Colonic mucosa (tissue), 4 donors: Measurements from ENCODE around the gene ROBO4. TPM values are rescaled to one million over a fixed set of nuclear protein-coding genes. Genes with fewer than 3 reads are reported as not detected.
A peak's percentile ranks its signal among the peaks of the same experiment; 100 is the strongest.

Experiments used
- DNase-seq: peaks from one replicate; pipeline ENCODE4 v3.0.0-alpha.2; 2020
- H3K27ac ChIP-seq: fragments of 200-600 bp; one replicate; pipeline ENCODE4 v1.8.0; 2021
- H3K27me3 ChIP-seq: fragments of 200-600 bp; one replicate; pipeline ENCODE4 v1.8.0; 2021
- H3K36me3 ChIP-seq: fragments of 200-600 bp; one replicate; pipeline ENCODE4 v1.8.0; 2021
- H3K4me1 ChIP-seq: fragments of 200-600 bp; one replicate; pipeline ENCODE4 v1.8.0; 2021; ENCODE audit warnings: mild to moderate bottlenecking
- H3K4me3 ChIP-seq: fragments of 200-600 bp; one replicate; pipeline ENCODE4 v1.8.0; 2021
- H3K9ac ChIP-seq, 2 donors: one replicate each; pipeline ENCODE4 v1.7.0; 2013; ENCODE audit warnings: control low read depth in 2 of 2, low read depth in 2 of 2, low read length in 2 of 2
- H3K9me3 ChIP-seq: fragments of 200-600 bp; one replicate; pipeline ENCODE4 v1.8.0; 2021
- intact Hi-C: fragments of 100-400 bp; cut with DNase I; formaldehyde crosslinking; loops from one replicate; pipeline ENCODE4 v1.14.1; 2022
- total RNA-seq, 2 donors: library from RNA; stranded (reverse); fragmentation: NEBNext Ultra II Directional in 1 of 2; extraction: Animal tissue kit (Norgen Biotek cat#: 25700) in 1 of 2; gene quantifications; one replicate each; pipeline ENCODE4 v1.2.1, GENCODE V29; 2021
- TF ChIP-seq, protein P1 (sequence below): fragments of 200-600 bp; IDR thresholded peaks from one replicate; pipeline ENCODE4 v1.8.0; 2022; ENCODE audit warnings: antibody characterized with exemption, mild to moderate bottlenecking
- donor health status: healthy.
- donor health status: DM: no; HTN: no; CAD: no.
- donor health status: DM: no; HTN: no; CAD: no.

Gene ROBO4
- total RNA-seq, 2 donors from 2014 or later, result 4.0 to 5.0 TPM

DNA sequence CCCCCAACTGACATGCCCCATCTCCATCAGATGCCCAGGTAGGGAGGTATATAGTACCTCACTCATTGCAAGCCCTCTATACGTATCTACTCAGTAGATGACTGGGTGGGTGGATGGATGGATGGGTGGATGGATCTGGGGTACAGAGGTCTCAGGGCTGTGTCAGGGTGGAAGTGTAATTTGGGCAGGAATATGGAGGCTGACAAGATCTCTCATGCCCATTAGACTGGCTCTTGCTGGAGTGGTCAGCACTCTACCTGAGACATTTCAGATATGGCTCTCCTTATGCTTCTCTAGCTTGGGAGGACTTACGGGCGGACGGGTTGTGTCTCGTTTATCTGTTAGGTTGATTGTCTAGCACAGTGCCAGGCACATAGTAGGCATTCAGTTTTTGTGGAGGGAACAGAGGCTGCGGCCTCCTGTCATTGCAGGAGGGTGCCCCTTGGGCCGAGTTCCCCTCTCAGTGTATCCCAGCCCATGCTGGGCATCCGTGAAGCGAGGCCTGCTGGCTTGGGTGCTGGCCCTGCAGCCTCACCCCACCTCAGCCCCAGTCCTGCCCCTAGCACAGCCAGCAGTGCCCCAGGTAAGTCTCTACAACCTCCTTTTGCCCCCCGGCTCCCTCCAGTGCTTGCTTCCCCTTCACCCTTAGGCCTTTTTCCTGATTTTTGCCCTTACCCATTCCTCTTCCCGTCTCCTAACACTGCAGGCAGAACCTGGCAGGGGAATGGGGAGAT is 18.7 kb downstream of the ROBO4 start:
- intact Hi-C loops, result no loop called here
- H3K9ac ChIP-seq, result no peak overlapping the region
- no peaks in the 10 kb centered on the region for H3K36me3 ChIP-seq
- H3K27me3 ChIP-seq, result no peaks in the 10 kb centered on the region
- DNase-seq, result no peak
- no peak overlapping the region for H3K4me3 ChIP-seq
- H3K9me3 ChIP-seq, result no peaks in the 10 kb centered on the region
- TF ChIP-seq, protein P1, sequence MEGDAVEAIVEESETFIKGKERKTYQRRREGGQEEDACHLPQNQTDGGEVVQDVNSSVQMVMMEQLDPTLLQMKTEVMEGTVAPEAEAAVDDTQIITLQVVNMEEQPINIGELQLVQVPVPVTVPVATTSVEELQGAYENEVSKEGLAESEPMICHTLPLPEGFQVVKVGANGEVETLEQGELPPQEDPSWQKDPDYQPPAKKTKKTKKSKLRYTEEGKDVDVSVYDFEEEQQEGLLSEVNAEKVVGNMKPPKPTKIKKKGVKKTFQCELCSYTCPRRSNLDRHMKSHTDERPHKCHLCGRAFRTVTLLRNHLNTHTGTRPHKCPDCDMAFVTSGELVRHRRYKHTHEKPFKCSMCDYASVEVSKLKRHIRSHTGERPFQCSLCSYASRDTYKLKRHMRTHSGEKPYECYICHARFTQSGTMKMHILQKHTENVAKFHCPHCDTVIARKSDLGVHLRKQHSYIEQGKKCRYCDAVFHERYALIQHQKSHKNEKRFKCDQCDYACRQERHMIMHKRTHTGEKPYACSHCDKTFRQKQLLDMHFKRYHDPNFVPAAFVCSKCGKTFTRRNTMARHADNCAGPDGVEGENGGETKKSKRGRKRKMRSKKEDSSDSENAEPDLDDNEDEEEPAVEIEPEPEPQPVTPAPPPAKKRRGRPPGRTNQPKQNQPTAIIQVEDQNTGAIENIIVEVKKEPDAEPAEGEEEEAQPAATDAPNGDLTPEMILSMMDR, result no peak
- no peak overlapping the region for H3K27ac ChIP-seq
- H3K4me1 ChIP-seq, result peaks cover 6% of the 10 kb centered on the region

DNA sequence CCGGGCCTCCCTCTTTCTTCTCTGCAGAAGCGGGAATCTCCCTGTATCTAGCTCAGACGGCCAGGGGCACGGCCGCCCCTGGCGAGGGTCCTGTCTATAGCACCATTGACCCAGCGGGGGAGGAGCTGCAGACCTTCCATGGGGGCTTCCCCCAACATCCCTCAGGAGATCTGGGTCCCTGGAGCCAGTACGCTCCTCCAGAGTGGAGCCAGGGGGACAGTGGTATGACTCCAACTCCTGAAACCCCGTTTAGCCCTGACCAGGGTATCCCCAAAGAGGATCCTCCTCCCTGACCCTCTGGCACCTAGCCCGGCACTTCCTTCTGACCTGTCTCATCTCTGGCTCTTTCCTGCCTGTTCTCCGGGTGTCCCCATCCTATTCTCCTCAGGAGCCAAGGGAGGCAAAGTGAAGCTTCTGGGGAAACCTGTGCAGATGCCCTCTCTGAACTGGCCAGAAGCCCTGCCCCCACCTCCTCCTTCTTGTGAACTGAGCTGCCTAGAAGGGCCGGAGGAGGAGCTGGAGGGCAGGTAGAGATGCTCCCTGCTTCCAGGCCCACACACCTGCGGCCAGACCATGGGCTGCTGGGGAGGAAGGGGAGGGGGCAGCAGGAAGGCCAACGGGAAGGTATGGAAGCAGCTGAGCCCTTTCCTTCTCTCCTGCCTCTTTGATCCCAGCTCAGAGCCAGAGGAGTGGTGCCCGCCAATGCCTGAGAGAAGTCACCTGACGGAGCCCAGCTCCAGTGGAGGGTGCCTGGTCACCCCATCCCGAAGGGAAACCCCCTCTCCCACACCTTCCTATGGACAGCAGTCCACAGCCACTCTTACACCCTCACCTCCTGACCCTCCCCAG is 19.5 kb downstream of the ROBO4 start:
- no peak overlapping the region for H3K4me3 ChIP-seq
- no peaks in the 10 kb centered on the region for H3K36me3 ChIP-seq
- TF ChIP-seq, protein P1, result no peak
- H3K27ac ChIP-seq, result no peak overlapping the region
- peaks cover 6% of the 10 kb centered on the region for H3K4me1 ChIP-seq
- peak overlapping the region in 1 of 2 donors; percentile 41 for H3K9ac ChIP-seq
- no peaks in the 10 kb centered on the region for H3K9me3 ChIP-seq
- H3K27me3 ChIP-seq, result no peaks in the 10 kb centered on the region
- no peak for DNase-seq
- intact Hi-C loops, result no loop called here

DNA sequence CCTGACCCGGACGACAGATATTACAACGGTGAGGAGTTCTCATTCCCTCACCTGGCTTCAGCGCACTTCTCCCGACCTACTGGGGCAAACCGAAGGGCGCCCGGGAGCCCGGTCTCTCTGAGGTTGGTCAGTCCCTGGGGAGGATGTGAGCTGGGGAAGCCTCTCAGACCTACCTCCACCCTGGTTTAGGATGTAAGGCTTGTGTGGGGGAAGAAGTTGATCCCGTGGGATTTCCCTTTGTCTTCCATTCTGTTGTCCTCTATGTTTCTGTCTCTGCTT is 20.1 kb downstream of the ROBO4 start:
- Histone ChIP-seq H3K9me3 (no peaks in the 10 kb centered on the region), H3K4me3 (no peak overlapping the region), H3K27me3 (no peaks in the 10 kb centered on the region), H3K27ac (no peak overlapping the region), H3K36me3 (no peaks in the 10 kb centered on the region), H3K4me1 (peaks cover 6% of the 10 kb centered on the region), H3K9ac (peak overlapping the region in 1 of 2 donors; percentile 41)
- intact Hi-C loops, result no loop called here
- TF ChIP-seq, protein P1, result no peak
- DNase-seq, result no peak

DNA sequence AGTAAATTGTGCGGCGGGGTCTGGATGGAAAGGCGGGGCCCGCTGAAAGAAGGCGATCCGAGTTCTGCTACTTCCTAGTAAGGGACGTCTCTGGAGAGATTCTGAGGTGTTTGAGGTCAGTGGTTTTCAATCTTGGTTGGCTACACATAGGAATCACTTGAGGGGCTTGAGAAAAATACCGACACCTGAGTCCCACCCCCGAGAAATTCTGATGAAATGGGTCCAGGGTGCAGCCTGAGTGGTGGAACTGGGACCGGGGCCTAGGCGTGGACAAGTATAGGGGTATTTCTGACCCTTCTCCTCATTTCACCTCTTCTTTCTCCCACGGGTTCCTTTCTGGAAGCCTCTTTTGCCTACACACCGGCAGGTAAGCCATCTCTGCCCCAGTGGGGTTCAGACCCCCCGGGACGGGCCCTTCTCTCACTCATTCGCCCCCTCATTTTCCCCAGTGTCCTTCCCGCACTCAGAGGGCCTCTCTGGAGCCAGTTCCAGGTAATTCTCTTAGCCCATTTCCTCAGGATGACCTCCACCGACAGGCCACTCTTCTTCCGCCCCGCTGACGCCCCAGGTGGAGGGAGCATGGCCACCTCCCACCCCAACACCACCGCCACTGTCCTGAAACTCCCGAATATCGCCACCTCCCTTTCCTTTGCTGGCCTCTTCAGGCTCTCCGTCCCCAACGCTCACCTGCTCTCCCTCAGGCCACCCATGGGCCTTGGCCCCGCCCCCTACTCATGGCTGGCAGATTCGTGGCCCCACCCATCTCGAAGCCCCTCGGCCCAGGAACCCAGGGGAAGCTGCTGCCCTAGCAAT is 20.6 kb downstream of the ROBO4 start:
- intact Hi-C loops, result no loop called here
- no peaks in the 10 kb centered on the region for H3K9me3 ChIP-seq
- H3K9ac ChIP-seq, result peak overlapping the region; percentile 26 to 74
- peak overlapping the region; percentile 51 for H3K4me3 ChIP-seq
- DNase-seq, result no peak
- H3K27me3 ChIP-seq, result peaks cover 2% of the 10 kb centered on the region
- TF ChIP-seq, protein P1, result no peak
- peaks cover 6% of the 10 kb centered on the region for H3K4me1 ChIP-seq
- peak overlapping the region; percentile 72 for H3K27ac ChIP-seq
- no peaks in the 10 kb centered on the region for H3K36me3 ChIP-seq
